ENCODE measurements around the gene PLCL1. TPM values are rescaled to one million over a fixed set of nuclear protein-coding genes. Genes with fewer than 3 reads are reported as not detected.

Gene PLCL1
- total and polyA plus RNA-seq, 8 donors = 0.93 to 28.7 (median 3.1) TPM

DNA sequence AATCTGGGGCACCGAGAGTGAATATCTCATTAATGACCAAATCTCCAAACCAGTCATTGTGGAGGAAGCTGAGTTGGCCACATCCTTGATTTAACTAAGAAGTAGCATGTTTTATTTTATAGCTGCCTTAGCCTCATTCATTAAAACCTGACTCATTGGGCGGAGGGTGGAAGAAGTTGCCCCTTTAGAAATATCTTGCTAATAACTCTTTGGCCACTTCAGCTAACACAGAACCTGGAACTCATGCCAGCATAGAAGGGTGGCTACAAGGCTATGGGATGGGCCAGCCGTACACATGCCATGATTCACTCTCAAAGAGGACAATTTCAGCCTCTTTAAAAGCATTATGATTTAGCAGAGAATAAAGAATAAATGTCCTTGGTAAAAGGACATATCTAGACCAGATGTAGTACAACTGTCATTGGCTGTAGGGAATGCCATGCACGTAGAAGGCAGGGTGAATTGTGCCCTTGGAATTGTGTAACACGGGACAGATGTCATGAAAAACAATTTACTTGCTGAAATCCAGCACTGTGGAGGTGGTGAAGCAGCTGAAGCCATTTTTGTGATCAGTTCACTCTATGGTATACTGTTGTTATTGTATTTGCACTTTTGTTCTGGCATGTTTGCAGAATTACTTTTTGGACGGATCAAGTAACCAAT, 330.0 kb downstream of the PLCL1 start:
- no peak overlapping the region for H3K4me3 ChIP-seq
- intact Hi-C loops (cut with DNase I; ENCODE audit: low total_unique reads) = no loop called here
- TF ChIP-seq, protein P1, sequence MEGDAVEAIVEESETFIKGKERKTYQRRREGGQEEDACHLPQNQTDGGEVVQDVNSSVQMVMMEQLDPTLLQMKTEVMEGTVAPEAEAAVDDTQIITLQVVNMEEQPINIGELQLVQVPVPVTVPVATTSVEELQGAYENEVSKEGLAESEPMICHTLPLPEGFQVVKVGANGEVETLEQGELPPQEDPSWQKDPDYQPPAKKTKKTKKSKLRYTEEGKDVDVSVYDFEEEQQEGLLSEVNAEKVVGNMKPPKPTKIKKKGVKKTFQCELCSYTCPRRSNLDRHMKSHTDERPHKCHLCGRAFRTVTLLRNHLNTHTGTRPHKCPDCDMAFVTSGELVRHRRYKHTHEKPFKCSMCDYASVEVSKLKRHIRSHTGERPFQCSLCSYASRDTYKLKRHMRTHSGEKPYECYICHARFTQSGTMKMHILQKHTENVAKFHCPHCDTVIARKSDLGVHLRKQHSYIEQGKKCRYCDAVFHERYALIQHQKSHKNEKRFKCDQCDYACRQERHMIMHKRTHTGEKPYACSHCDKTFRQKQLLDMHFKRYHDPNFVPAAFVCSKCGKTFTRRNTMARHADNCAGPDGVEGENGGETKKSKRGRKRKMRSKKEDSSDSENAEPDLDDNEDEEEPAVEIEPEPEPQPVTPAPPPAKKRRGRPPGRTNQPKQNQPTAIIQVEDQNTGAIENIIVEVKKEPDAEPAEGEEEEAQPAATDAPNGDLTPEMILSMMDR (IDR thresholded peaks at IDR 0.05) = no peak
- TF ChIP-seq POLR2AphosphoS5 (IDR thresholded peaks at IDR 0.05) = no peak
- no peak for TF ChIP-seq EP300 (IDR thresholded peaks at IDR 0.05)
- no peak for TF ChIP-seq POLR2A (IDR thresholded peaks at IDR 0.05)
- H3K27ac ChIP-seq = no peak overlapping the region
- no peaks in the 10 kb centered on the region for H3K36me3 ChIP-seq
- 82 to 90% (median 88%) methylated on average over 6 of the region's 6 CpGs for WGBS, 5 donors
- no peaks in the 10 kb centered on the region for H3K27me3 ChIP-seq
- H3K4me1 ChIP-seq = no peaks in the 10 kb centered on the region
- no peaks in the 10 kb centered on the region for H3K9me3 ChIP-seq
- no peak for DNase-seq

DNA sequence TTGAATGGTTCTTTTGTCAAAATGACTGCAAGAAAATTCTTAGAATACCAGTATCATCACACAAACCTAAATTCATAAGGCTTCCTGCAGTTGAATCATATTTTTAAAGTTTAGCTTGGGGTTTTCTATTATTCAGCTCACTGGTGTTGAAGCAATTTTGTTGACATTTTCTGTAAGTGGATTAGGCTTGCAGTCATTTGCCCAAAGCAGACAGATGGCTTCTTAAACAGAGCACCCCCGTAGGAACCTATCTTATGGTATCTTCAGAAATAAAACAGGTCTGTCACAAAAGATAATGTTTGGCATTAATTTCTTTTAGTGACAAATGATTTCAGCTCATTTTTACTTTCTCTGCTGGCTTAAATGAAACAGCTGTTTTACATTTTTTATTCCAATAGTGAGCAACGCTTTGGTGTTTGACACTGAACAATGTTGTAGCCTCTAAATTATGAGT, 331.1 kb downstream of the PLCL1 start:
- Histone ChIP-seq H3K4me1 (no peaks in the 10 kb centered on the region), H3K9me3 (no peaks in the 10 kb centered on the region), H3K4me3 (no peak overlapping the region), H3K27ac (no peak overlapping the region), H3K27me3 (no peaks in the 10 kb centered on the region), H3K36me3 (no peaks in the 10 kb centered on the region)
- intact Hi-C loops (cut with DNase I; ENCODE audit: low total_unique reads) = no loop called here
- TF ChIP-seq POLR2A (IDR thresholded peaks at IDR 0.05) (no peak), EP300 (IDR thresholded peaks at IDR 0.05) (no peak), POLR2AphosphoS5 (IDR thresholded peaks at IDR 0.05) (no peak)
- TF ChIP-seq, protein P1 (IDR thresholded peaks at IDR 0.05) = no peak
- 45 to 67% (median 60%) methylated on average over 2 of the region's 2 CpGs for WGBS, 5 donors
- DNase-seq = peak in 1 of 2 donors; percentile 21

DNA sequence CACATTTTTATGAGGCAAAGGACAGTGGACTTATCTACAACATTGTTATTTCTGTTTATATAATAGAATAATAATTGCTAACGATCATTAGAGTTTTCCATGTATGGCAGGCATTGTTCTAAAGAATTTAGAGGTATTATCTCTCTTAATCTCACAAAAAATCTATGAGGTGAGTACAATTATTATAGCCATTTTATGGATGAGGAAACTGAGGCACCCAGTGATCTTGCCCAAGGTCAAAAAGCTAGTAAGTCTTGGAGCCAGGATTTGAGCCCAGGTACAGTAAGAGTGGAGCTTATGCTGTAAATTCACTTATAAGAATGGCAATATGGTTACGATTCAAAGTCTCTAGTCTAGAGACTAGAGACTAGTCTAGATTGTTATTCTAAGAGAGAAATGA, 331.7 kb downstream of the PLCL1 start:
- Histone ChIP-seq H3K36me3 (no peaks in the 10 kb centered on the region), H3K4me1 (no peaks in the 10 kb centered on the region), H3K4me3 (no peak overlapping the region), H3K27ac (no peak overlapping the region), H3K27me3 (no peaks in the 10 kb centered on the region), H3K9me3 (no peaks in the 10 kb centered on the region)
- TF ChIP-seq POLR2AphosphoS5 (IDR thresholded peaks at IDR 0.05) (no peak), POLR2A (IDR thresholded peaks at IDR 0.05) (no peak), EP300 (IDR thresholded peaks at IDR 0.05) (no peak)
- TF ChIP-seq, protein P1 (IDR thresholded peaks at IDR 0.05) = no peak
- intact Hi-C loops (cut with DNase I; ENCODE audit: low total_unique reads) = no loop called here
- 87 to 93% (median 90%) methylated on average over 2 of the region's 2 CpGs for WGBS, 5 donors
- no peak for DNase-seq

DNA sequence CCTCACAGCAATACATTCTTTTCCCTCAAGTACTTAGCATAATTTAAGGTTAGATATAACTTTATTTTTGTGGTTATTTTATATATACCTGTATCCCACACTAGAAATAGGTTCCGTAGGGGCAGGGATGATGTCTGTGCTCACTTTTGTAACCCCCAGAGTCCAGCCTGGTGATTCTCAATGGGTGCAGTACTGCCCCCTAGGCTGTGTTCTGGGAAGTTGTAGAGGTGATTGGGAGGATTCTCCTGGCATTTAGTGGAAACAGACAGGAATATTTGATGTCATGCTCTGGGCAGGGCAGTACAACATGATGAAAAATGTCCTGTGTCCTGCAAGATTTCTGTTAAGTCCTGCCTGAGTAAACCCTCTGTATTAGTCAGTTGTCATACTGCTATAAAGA, 333.3 kb downstream of the PLCL1 start:
- Histone ChIP-seq H3K9me3 (no peaks in the 10 kb centered on the region), H3K36me3 (no peaks in the 10 kb centered on the region), H3K27ac (no peak overlapping the region), H3K4me1 (no peaks in the 10 kb centered on the region), H3K4me3 (no peak overlapping the region), H3K27me3 (no peaks in the 10 kb centered on the region)
- intact Hi-C loops (cut with DNase I; ENCODE audit: low total_unique reads) = no loop called here
- TF ChIP-seq POLR2A (IDR thresholded peaks at IDR 0.05) (no peak), EP300 (IDR thresholded peaks at IDR 0.05) (no peak), POLR2AphosphoS5 (IDR thresholded peaks at IDR 0.05) (no peak)
- TF ChIP-seq, protein P1 (IDR thresholded peaks at IDR 0.05) = no peak
- no peak for DNase-seq
- WGBS, 5 donors = 89 to 100% (median 96%) methylated on average over 1 of the region's 1 CpG
